Esophagus muscularis mucosa (tissue), 3 donors: ENCODE measurements around the gene GLCE.

Experiments used
- CTCF ChIP-seq, 3 experiments: fragments of 200-600 bp in 2 of 3; fragments of 450-650 bp in 1 of 3; sonication (generic) in 2 of 3; IDR thresholded peaks; one replicate each; pipeline ENCODE4 v1.5.1; 2017 to 2019; ENCODE audit warnings: antibody characterized with exemption in 3 of 3, mild to moderate bottlenecking in 2 of 3, moderate library complexity in 1 of 3
- EP300 ChIP-seq: sonication (generic); formaldehyde crosslinking; IDR thresholded peaks from one replicate; pipeline ENCODE4 v1.6.1; 2017; ENCODE audit warnings: antibody characterized with exemption

GRCh38 chr15:69308949-69309348, 148.5 kb downstream of the GLCE start:
- TF ChIP-seq EP300 (no peak), CTCF (IDR thresholded peaks at IDR 0.05) (no peak)
